HG03280 (cell line): ENCODE data around the gene FURIN.
"Not testable (repeated sequence)": the region's sequence is repeated elsewhere in the genome, so short reads cannot be mapped to it uniquely, and the experiment has no call there.

ENCODE experiments used
- ATAC-seq: cut with Tn5 transposase; IDR thresholded peaks from one replicate; pipeline ENCODE4 v1.9.1; 2021; ENCODE audit warnings: mild to moderate bottlenecking, moderate library complexity; ENCODE audit not compliant: unreplicated experiment

FURIN gene

GRCh38 chr15:90881978-90882721 lies 13.8 kb downstream of the FURIN start:
- ATAC-seq: no peak

GRCh38 chr15:90882781-90883525 lies 14.6 kb downstream of the FURIN start:
- ATAC-seq: no peak

GRCh38 chr15:90883526-90883975 lies 15.2 kb downstream of the FURIN start:
- no peak for ATAC-seq

GRCh38 chr15:90883976-90884718 lies 15.8 kb downstream of the FURIN start, which contains the start of gene FES:
Gene FES (plus strand): TSS chr15:90884504. CDS start chr15:90885046, 542 bp downstream.
- ATAC-seq: no peak

- ATAC-seq: peak; percentile 4
Measured at GRCh38 chr15:90884719-90885431, 16.5 kb downstream of the FURIN start.

DNA sequence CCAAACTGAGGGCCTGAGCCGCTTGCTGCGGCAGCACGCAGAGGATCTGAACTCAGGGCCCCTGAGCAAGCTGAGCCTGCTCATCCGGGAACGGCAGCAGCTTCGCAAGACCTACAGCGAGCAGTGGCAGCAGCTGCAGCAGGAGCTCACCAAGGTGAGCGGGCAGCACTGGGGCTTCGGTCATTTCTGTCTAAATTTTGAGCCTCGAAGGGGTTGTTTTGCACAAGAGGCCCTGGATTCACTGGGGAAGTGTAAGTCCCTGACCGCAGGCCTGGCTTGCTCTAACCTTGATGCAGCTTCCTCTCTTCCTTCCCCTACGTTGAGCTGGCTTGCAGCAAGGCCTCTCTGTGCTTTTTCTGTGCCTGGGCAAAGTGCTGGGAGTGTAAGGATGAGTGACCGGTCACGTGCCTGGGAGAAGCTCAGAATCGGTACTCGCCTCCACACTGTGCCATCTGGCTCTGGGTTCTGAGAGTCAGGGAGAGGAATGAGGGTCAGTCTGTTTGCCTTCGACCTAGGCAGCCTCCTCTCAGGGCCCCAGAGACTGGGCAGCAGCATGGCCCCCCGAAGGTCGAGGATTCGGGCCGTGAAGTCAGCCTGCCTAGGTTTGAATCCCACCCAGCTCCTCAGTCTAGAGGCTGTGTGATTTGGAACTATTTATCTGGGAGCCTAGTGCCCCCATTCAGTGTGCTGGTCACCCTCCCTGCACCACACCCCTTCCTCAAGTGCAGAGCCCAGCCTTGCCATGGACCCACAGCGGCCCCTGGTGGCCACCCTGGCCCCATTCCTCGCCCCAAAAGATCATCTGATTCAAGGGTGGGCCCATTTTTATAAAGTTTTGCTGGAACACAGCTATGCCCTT lies 17.3 kb downstream of the FURIN start:
- ATAC-seq: peak; percentile 51

DNA sequence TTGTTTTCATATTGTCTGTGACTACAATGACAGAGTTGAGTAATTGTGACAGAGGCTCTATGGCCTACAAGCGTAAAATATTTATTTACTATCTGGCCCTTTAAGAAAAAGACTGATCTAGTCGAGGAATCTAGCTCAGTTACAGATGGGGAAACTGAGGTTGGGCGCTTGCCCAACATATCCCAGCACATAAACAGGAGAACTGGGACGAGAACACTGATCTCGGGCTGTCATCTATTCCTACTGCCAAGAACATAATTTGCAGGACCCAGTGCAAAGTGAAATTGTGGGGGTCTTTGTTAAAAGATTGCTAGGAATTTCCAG lies 17.9 kb downstream of the FURIN start:
- no peak for ATAC-seq

DNA sequence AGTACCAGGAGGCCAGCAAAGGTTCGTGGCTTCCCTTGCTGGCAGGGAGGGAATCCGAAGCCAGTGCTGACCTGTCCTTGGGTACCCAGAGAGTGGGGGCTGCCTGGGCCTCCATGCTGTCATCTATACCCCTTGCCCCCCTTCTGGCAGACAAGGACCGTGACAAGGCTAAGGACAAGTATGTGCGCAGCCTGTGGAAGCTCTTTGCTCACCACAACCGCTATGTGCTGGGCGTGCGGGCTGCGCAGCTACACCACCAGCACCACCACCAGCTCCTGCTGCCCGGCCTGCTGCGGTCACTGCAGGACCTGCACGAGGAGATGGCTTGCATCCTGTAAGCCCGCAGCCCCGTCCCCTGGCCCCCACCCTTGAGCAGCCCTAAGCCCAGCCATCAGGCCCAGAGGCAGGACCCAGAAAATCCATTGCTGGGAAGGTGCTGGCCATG lies 18.7 kb downstream of the FURIN start:
- ATAC-seq: no peak

DNA sequence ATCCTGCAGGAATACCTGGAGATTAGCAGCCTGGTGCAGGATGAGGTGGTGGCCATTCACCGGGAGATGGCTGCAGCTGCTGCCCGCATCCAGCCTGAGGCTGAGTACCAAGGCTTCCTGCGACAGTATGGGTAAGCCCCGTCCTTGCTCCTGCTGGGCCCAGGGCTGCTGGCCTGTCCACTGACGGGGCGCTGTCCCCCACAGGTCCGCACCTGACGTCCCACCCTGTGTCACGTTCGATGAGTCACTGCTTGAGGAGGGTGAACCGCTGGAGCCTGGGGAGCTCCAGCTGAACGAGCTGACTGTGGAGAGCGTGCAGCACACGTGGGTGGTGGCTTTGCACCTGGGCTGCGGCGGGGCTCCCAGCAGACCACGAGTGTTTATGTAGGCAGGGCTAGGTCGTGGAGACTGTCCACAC lies 20.9 kb downstream of the FURIN start:
- no peak for ATAC-seq

DNA sequence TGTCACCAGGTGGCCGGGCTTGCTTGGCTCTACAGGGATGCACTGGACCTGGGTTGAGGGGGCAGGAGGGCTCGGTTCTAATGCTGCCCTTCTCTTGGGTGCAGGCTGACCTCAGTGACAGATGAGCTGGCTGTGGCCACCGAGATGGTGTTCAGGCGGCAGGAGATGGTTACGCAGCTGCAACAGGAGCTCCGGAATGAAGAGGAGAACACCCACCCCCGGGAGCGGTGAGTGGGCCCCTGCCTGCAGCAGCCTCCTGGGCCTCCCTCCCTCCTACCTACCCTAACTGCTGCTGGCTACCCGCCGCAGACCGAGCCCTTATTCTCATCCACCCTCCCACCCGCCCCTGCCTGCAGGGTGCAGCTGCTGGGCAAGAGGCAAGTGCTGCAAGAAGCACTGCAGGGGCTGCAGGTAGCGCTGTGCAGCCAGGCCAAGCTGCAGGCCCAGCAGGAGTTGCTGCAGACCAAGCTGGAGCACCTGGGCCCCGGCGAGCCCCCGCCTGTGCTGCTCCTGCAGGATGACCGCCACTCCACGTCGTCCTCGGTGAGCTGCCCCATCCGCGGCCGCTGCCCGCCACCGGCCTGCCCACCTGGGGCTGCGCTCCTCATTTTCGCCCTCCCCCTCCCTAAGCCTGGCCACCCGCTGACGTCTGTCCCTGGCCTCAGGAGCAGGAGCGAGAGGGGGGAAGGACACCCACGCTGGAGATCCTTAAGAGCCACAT lies 21.5 kb downstream of the FURIN start:
- no peak for ATAC-seq

DNA sequence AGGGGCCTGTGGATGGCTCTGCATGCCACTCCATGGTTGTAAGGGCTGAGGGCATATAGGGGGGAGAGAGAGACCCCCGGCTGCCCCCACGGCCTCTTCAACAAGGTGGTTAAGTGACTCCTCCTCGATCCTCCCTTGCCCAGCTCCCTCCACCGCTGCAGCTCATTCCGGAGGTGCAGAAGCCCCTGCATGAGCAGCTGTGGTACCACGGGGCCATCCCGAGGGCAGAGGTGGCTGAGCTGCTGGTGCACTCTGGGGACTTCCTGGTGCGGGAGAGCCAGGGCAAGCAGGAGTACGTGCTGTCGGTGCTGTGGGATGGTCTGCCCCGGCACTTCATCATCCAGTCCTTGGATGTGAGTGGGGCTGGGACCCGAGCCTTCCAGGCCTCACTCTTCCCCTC lies 22.5 kb downstream of the FURIN start:
- no peak for ATAC-seq

GRCh38 chr15:90891346-90891949 lies 23.1 kb downstream of the FURIN start:
- no peak for ATAC-seq

DNA sequence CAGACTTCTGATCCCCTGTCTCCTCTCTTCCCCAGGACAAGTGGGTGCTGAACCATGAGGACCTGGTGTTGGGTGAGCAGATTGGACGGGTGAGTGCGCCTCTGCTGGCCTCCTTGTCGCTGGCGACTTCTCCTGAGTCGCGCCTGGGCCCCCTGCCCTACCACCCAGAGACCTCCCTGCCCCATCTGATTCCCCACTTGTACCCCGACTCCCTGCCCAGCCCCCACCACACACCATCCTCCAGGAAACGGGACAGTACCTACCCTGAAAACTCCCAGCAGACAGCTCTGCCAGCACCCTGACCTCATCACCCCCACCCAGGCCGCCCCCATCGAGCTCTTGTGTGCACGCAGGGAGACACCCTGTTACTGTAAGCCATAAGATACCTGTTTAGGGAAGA lies 23.6 kb downstream of the FURIN start:
- no peak for ATAC-seq

- no peak for ATAC-seq
Measured at GRCh38 chr15:90892498-90893174, 24.2 kb downstream of the FURIN start.

DNA sequence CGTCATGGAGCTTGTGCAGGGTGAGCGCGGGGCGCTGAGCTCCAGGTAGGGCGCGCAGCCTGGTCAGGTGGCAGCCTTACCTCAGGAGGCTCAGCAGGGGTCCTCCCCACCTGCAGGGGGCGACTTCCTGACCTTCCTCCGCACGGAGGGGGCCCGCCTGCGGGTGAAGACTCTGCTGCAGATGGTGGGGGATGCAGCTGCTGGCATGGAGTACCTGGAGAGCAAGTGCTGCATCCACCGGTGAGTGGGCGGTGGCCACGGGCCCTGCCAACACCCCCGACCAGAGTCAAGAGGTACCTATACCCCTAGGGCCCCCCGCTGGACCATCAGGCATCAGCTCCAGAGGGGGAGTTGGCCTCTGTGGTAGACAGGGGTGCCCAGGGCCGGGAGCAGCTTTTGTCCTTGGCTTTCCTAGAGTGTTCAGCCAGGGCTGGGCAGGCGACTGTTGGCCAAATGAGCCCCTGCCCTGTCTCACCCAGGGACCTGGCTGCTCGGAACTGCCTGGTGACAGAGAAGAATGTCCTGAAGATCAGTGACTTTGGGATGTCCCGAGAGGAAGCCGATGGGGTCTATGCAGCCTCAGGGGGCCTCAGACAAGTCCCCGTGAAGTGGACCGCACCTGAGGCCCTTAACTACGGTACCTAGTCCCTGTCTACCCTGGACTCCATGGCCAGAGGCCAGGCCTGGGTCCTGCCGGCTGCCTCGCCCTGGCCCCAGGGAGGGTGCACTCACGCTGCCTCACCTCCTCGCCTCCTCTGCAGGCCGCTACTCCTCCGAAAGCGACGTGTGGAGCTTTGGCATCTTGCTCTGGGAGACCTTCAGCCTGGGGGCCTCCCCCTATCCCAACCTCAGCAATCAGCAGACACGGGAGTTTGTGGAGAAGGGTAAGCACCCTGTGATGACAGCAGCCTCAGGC lies 25.0 kb downstream of the FURIN start:
- ATAC-seq: no peak

DNA sequence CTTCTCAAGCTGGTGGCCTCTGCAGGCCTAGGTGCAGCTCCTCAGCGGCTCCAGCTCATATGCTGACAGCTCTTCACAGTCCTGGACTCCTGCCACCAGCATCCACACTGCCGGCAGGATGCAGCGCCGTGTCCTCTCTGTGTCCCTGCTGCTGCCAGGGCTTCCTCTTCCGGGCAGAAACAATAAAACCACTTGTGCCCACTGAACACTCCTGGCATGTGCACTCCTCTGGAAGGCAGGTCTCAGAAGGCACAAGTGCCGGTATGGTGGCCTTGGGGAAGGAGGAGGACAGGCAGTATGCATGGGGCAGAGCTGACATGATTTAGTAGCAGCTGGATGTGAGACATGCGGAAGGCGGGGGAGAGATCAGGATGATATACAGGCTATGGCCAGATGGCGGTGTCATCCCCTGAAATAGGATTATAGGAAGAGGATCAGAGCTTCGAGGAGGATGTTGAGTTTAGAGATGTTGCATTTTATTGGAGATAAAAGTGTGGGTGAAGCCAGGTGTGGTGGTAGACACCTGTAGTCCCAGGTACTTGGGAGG lies 27.3 kb downstream of the FURIN start:
- no peak for ATAC-seq

DNA sequence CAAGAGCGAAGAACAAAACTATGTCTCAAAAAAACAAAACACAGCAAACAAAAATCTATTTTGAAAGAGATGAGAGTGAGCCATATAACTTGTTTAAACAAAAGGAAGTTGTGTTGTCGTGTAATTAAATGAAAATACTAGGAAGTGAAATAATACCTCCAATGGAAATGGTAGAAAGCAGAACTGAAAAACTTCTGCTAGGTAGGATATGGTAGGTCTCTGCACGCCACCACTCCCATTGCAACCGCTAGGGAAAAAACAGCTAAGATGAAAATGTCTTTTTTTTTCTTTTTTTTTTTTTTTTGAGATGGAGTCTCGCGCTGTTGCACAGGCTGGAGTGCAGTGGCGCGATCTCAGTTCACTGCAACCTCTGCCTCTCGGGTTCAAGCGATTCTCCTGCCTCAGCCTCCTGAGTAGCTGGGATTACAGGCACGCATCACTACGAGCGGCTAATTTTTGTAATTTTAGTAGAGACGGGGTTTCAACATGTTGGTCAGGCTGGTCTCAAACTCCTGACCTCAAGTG lies 28.8 kb downstream of the FURIN start:
- ATAC-seq: not testable (repeated sequence)
